BJ (cell line): Measurements from ENCODE around the gene IQCE. TPM values are rescaled to one million over a fixed set of nuclear protein-coding genes. Genes with fewer than 3 reads are reported as not detected.

ENCODE experiments used
- CTCF ChIA-PET: fragments of 350-600 bp; formaldehyde crosslinking; extraction: SDS; loops from one replicate; lab custom pipeline; 2021; ENCODE audit warnings: antibody characterized with exemption, inconsistent platforms; lab: Yijun Ruan, JAX
- POLR2A ChIA-PET: fragments of 300-600 bp; sonication (Branson Sonifier 250); formaldehyde crosslinking; extraction: SDS; loops from one replicate; lab custom pipeline; 2021; ENCODE audit warnings: antibody characterized with exemption; lab: Charles Lee
- DNase-seq: peaks from one replicate; pipeline ENCODE4 v3.0.0-alpha.2; 2011; ENCODE audit warnings: low read depth
- H3K27me3 ChIP-seq: 2 replicates; pipeline ENCODE4 v1.6.0; 2011; ENCODE audit warnings: low read length; ENCODE audit not compliant: control insufficient read depth, insufficient read depth
- H3K36me3 ChIP-seq: 2 replicates; pipeline ENCODE4 v1.5.1; 2011; ENCODE audit warnings: low read length; ENCODE audit not compliant: control insufficient read depth, insufficient read depth
- H3K4me3 ChIP-seq: 2 replicates; pipeline ENCODE4 v1.5.1; 2011; ENCODE audit warnings: low read depth, mild to moderate bottlenecking, control low read depth, low read length
- polyA plus RNA-seq: library from polyadenylated mRNA; depleted of rRNA; stranded (reverse); fragments of >200 nt; gene quantifications from 2 replicates; pipeline ENCODE4 v1.2.3, GENCODE V29; 2011
- TF ChIP-seq, protein P1 (sequence below): IDR thresholded peaks from 2 replicates; pipeline ENCODE4 v1.5.1; 2011; ENCODE audit warnings: low read depth, mild to moderate bottlenecking, control low read depth, inconsistent platforms, low read length, moderate library complexity; ENCODE audit not compliant: insufficient read depth

The IQCE gene
- polyA plus RNA-seq, 1 experiment, result 9.9 TPM

DNA sequence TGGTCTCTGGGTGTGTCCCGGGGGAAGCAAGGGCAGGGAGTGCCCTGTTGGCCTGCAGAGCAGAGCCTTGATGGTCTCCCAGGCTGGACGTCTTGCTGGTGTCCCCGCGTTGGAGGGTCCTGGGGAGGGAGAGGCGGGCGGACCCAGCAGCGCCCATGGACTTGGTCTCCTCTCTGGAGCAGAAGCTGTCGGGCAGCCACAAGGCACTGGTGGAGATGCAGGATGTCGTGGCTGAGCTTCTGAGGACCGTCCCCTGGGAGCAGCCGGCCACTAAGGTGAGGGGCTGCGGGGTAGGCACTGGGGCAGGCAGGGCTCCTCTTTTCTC is 93.9 kb downstream of the IQCE start:
- no peak for DNase-seq
- Histone ChIP-seq H3K4me3 (no peak overlapping the region), H3K36me3 (peaks cover 52% of the 10 kb centered on the region), H3K27me3 (no peaks in the 10 kb centered on the region)
- TF ChIP-seq, protein P1, sequence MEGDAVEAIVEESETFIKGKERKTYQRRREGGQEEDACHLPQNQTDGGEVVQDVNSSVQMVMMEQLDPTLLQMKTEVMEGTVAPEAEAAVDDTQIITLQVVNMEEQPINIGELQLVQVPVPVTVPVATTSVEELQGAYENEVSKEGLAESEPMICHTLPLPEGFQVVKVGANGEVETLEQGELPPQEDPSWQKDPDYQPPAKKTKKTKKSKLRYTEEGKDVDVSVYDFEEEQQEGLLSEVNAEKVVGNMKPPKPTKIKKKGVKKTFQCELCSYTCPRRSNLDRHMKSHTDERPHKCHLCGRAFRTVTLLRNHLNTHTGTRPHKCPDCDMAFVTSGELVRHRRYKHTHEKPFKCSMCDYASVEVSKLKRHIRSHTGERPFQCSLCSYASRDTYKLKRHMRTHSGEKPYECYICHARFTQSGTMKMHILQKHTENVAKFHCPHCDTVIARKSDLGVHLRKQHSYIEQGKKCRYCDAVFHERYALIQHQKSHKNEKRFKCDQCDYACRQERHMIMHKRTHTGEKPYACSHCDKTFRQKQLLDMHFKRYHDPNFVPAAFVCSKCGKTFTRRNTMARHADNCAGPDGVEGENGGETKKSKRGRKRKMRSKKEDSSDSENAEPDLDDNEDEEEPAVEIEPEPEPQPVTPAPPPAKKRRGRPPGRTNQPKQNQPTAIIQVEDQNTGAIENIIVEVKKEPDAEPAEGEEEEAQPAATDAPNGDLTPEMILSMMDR, result no peak
- ChIA-PET POLR2A (no interaction called here), CTCF (interaction anchor here (1.5 to 1.8 kb wide), 2 partner anchors 8 to 86 kb away, joined by 4 to 6 read pairs; no protein-coding TSS in a partner anchor)

DNA sequence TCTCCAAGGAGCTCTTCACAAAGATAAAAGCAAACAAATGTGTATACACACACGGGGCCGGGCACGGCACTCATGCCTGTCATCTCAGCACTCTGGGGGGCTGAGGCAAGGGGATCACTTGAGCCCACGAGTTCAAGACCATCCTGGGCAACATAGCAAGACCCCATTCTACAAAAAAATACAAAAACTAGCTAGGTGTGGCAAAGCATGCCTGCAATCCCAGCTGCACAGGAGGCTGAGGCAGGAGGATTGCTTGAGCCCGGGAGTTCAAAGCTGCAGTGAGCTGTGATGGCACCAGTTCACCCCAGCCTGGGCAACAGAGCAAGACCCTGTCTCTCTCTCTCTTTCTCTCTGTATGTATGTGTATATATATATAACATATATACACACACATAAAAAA is 95.3 kb downstream of the IQCE start:
- Histone ChIP-seq H3K27me3 (no peaks in the 10 kb centered on the region), H3K36me3 (peaks cover 54% of the 10 kb centered on the region), H3K4me3 (no peak overlapping the region)
- CTCF ChIA-PET, result interaction anchor here (0.9 to 1.7 kb wide), 5 partner anchors 9 to 176 kb away, joined by 3 to 5 read pairs (median 4); no protein-coding TSS in a partner anchor
- TF ChIP-seq, protein P1, result no peak
- DNase-seq, result no peak
- POLR2A ChIA-PET, result no interaction called here

DNA sequence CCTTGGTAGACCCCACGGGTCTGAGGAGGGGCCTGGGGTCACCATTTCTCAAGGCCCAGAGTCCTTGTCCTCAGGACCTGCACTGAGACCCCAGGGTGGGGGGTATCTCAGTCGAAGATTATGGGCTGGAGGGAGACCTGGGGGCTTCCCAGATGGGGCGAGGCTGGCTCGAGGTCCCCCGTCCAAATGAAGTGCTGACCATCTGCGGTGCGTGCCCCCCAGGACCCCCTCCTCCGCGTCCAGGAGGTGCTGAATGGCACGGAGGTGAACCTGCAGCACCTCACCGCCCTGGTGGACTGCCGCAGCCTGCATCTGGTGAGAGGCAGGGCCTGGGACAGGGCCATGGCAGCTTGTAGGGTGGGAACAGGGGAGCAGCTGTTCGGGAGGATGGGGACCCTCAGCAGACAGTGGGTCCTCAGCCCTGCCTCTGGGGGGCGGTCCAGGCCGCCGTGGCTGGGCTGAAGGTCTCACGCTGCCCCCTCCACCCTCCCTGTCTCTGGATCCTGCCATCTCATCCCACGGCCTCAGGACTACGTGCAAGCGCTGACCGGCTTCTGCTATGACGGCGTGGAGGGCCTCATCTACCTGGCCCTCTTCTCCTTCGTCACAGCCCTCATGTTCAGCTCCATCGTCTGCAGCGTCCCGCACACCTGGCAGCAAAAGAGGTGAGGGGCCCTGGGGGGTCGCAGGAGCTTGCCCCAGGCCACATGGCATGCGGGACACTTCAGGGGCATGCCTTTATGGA is 97.3 kb downstream of the IQCE start:
- DNase-seq, result no peak
- Histone ChIP-seq H3K4me3 (no peak overlapping the region), H3K27me3 (no peaks in the 10 kb centered on the region), H3K36me3 (peaks cover 47% of the 10 kb centered on the region)
- ChIA-PET CTCF (interaction anchor here (0.6 kb wide), 1 partner anchor 1135 kb away, joined by 3 read pairs; no protein-coding TSS in a partner anchor), POLR2A (no interaction called here)
- TF ChIP-seq, protein P1, result no peak

DNA sequence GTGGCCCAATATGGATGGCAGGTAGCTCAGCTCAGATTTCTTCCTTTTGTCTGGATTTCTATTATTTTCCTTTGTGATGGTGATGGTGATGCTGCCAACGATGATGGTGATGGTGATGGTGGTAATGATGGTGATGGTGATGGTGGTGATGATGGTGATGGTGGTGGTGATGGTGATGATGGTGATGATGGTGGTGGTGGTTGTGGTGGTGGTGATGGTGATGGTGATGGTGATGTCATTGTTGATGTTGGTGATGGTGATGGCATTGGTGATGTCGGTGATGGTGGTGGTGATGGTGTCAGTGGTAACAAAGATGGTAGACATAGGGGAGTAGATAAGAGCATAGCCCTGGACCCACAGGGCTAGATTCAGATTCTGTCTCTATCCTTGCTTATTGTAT is 98.4 kb downstream of the IQCE start:
- CTCF ChIA-PET, result interaction anchor here (1.4 kb wide), 1 partner anchor 14 kb away, joined by 4 read pairs; no protein-coding TSS in a partner anchor
- no peaks in the 10 kb centered on the region for H3K27me3 ChIP-seq
- TF ChIP-seq, protein P1, result no peak
- DNase-seq, result no peak
- peaks cover 46% of the 10 kb centered on the region for H3K36me3 ChIP-seq
- no peak overlapping the region for H3K4me3 ChIP-seq
- POLR2A ChIA-PET, result no interaction called here

DNA sequence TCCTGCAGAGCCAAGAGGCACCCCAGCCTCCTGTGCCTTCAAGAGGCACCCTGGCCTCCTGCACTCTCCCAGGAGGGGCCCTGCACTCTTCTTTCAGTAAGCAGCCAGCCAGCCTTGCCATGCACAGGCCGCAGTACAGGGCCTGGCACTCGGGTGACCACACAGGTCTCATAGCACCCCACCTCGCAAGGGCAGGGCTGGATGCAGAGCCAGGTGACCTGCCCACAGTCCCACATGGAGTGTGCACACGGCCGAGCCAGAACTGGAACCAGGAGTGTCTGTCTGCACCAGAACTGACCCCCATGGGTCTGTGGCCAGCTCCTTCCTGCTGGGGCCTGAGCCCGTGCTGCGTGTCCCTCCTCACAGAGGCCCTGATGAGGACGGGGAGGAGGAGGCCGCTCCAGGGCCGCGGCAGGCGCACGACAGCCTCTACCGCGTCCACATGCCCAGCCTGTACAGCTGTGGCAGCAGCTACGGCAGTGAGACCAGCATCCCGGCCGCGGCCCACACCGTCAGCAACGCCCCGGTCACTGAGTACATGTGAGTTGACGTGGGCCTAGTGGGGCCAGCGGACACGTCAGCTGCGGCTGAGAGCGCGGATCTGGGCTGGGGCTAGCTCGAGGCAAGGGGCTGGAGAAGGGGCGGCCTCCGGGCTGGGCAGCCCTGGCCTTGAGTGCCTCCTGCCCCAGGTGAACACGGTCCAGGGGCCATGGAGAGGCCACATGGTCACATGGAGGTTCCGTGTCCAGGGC is 99.3 kb downstream of the IQCE start:
- no peak for DNase-seq
- H3K36me3 ChIP-seq, result peaks cover 41% of the 10 kb centered on the region
- ChIA-PET POLR2A (no interaction called here), CTCF (interaction anchor here (1.4 to 1.8 kb wide), 2 partner anchors 13 kb away, joined by 4 to 10 read pairs; no protein-coding TSS in a partner anchor)
- TF ChIP-seq, protein P1, result no peak
- H3K4me3 ChIP-seq, result no peak overlapping the region
- no peaks in the 10 kb centered on the region for H3K27me3 ChIP-seq
